ENCODE data around the gene KIAA0753.

The KIAA0753 gene

GRCh38 chr17:6640536-6641246, at the start of gene KIAA0753, which contains the start of gene TXNDC17:
TSS of gene KIAA0753 (minus strand) at chr17:6640711. CDS start at chr17:6635103, 5,608 bp downstream.
TSS of gene TXNDC17 (plus strand) at chr17:6641060. CDS start at chr17:6641083, 23 bp downstream.
- ATAC-seq, result peak; percentile 86
- peak; percentile 93 to 98 for DNase-seq (ENCODE audit: low spot score in 2 of 2)
- Mint-ChIP-seq H3K4me1 (peaks cover 73% of the 10 kb centered on the region), H3K9me3 (no peaks in the 10 kb centered on the region), H3K4me3 (peak within 1 kb of the TSS; percentile 90), H3K27ac (peak within 1 kb of the TSS; percentile 96), H3K36me3 (peaks cover 65% of the 10 kb centered on the region)

GRCh38 chr17:6688944-6689343, 48.4 kb upstream of the KIAA0753 start:
- Mint-ChIP-seq H3K4me1 (no peaks in the 10 kb centered on the region), H3K27ac (no peak overlapping the region), H3K36me3 (no peaks in the 10 kb centered on the region), H3K4me3 (no peak overlapping the region), H3K9me3 (no peaks in the 10 kb centered on the region)
- ATAC-seq, result no peak
- no peak for DNase-seq (ENCODE audit: low spot score in 2 of 2)

GRCh38 chr17:6686026-6686425, 45.5 kb upstream of the KIAA0753 start:
- Mint-ChIP-seq H3K4me1 (no peaks in the 10 kb centered on the region), H3K27ac (no peak overlapping the region), H3K36me3 (no peaks in the 10 kb centered on the region), H3K4me3 (no peak overlapping the region), H3K9me3 (no peaks in the 10 kb centered on the region)
- no peak for ATAC-seq
- DNase-seq (ENCODE audit: low spot score in 2 of 2), result no peak

GRCh38 chr17:6684881-6685767, 44.6 kb upstream of the KIAA0753 start:
- DNase-seq (ENCODE audit: low spot score in 2 of 2) (no peak), ATAC-seq (no peak)
- H3K4me1 Mint-ChIP-seq, result no peaks in the 10 kb centered on the region

DNA sequence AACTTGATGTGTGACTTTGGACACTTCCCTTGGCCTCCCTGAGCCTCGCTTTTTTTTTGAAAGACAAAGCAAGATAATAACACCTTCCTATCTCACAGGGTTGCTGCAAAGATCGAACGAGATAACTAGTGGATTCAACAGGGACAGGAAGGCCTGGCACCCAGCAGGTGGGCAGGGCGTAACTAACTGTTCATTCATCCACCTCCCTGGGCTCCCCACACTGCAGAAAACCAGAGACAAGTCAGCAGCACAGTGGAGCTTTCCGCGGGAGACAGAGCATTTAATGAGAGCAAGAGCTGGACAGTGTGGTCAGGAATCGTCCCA, 43.9 kb upstream of the KIAA0753 start:
- ATAC-seq (no peak), DNase-seq (ENCODE audit: low spot score in 2 of 2) (no peak)
- no peaks in the 10 kb centered on the region for H3K9me3 Mint-ChIP-seq
- H3K36me3 Mint-ChIP-seq, result no peaks in the 10 kb centered on the region
- H3K4me3 Mint-ChIP-seq, result no peak overlapping the region
- no peaks in the 10 kb centered on the region for H3K4me1 Mint-ChIP-seq
- no peak overlapping the region for H3K27ac Mint-ChIP-seq

More at GRCh38 chr17:6684881-6685767, 44.6 kb upstream of the KIAA0753 start:
- Mint-ChIP-seq H3K36me3 (no peaks in the 10 kb centered on the region), H3K27ac (no peak overlapping the region), H3K4me3 (no peak overlapping the region), H3K9me3 (no peaks in the 10 kb centered on the region)

GRCh38 chr17:6683730-6684459, 43.4 kb upstream of the KIAA0753 start:
- no peaks in the 10 kb centered on the region for H3K4me1 Mint-ChIP-seq
- no peak for ATAC-seq
- no peaks in the 10 kb centered on the region for H3K36me3 Mint-ChIP-seq
- no peak overlapping the region for H3K27ac Mint-ChIP-seq
- no peak overlapping the region for H3K4me3 Mint-ChIP-seq
- DNase-seq (ENCODE audit: low spot score in 2 of 2), result no peak
- no peaks in the 10 kb centered on the region for H3K9me3 Mint-ChIP-seq

GRCh38 chr17:6683081-6683684, 42.7 kb upstream of the KIAA0753 start:
- H3K9me3 Mint-ChIP-seq, result no peaks in the 10 kb centered on the region
- DNase-seq (ENCODE audit: low spot score in 2 of 2) (no peak), ATAC-seq (no peak)
- H3K4me3 Mint-ChIP-seq, result no peak overlapping the region
- no peak overlapping the region for H3K27ac Mint-ChIP-seq
- H3K4me1 Mint-ChIP-seq, result peaks cover 7% of the 10 kb centered on the region
- no peaks in the 10 kb centered on the region for H3K36me3 Mint-ChIP-seq

DNA sequence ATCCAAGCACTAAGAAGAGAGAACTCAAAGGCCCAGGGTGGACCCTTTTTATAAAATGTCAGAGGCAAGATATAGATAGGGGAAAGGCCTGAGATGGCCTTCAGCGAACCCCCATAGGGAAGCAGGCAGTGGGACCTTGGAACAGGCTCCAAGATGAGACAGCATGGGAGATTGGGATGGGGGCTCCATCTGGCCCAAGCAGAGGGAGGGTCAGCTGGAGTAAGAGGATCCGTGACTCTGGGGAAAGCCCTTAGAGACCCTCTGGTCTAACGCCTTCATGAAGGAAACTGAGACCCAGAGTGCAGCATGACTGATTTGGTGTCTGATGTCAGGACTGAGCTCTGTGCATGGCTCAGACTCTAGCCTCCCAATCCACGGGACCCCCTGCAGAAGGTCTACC, 41.8 kb upstream of the KIAA0753 start:
- no peak overlapping the region for H3K27ac Mint-ChIP-seq
- no peaks in the 10 kb centered on the region for H3K36me3 Mint-ChIP-seq
- H3K4me3 Mint-ChIP-seq, result no peak overlapping the region
- ATAC-seq, result no peak
- no peak for DNase-seq (ENCODE audit: low spot score in 2 of 2)
- no peaks in the 10 kb centered on the region for H3K9me3 Mint-ChIP-seq
- H3K4me1 Mint-ChIP-seq, result peaks cover 15% of the 10 kb centered on the region

DNA sequence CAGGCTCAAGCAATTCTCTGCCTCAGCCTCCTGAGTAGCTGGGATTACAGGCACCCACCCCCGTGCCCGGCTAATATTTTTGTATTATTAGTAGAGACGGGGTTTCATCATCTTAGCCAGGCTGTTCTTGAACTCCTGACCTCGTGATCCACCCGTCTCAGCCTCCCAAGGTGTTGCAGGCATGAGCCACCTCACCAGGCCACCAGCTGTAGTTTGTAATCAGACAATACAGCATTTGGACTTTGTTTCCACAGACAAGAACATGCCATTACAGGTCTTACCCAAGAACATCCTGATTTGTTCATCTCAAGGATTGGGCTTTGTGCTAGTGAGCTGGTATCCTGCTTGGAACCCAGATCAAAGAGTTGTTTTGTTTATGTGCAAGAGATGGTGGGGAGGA, 41.2 kb upstream of the KIAA0753 start:
- Mint-ChIP-seq H3K27ac (no peak overlapping the region), H3K36me3 (no peaks in the 10 kb centered on the region), H3K4me1 (peaks cover 19% of the 10 kb centered on the region), H3K4me3 (no peak overlapping the region), H3K9me3 (no peaks in the 10 kb centered on the region)
- ATAC-seq, result no peak
- DNase-seq (ENCODE audit: low spot score in 2 of 2), result no peak

DNA sequence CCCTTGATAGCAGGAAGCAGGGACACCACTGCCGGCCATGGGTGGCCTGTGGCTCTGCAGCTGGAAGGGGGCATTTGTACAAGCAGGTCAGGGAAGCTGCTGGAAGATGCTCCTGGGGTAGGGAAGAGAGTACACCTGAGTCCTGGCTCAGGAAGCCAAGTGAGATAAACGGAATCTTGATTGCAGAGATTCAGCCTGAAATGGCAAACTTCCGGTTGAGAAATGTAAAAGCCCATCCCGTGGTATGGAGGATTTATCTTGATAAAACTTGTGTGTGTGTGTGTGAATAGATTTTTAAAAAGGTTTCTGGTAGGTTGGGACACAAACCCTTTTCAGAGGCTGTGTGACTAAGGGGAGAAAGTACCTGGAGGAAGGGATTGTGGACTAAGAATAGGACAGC, 40.7 kb upstream of the KIAA0753 start:
- Mint-ChIP-seq H3K4me1 (peaks cover 19% of the 10 kb centered on the region), H3K27ac (no peak overlapping the region), H3K36me3 (no peaks in the 10 kb centered on the region), H3K9me3 (no peaks in the 10 kb centered on the region), H3K4me3 (no peak overlapping the region)
- DNase-seq (ENCODE audit: low spot score in 2 of 2) (no peak), ATAC-seq (no peak)

GRCh38 chr17:6679241-6679640, 38.7 kb upstream of the KIAA0753 start:
- DNase-seq (ENCODE audit: low spot score in 2 of 2) (no peak), ATAC-seq (no peak)
- Mint-ChIP-seq H3K4me3 (no peak overlapping the region), H3K4me1 (peaks cover 19% of the 10 kb centered on the region), H3K36me3 (no peaks in the 10 kb centered on the region), H3K27ac (no peak overlapping the region), H3K9me3 (no peaks in the 10 kb centered on the region)

DNA sequence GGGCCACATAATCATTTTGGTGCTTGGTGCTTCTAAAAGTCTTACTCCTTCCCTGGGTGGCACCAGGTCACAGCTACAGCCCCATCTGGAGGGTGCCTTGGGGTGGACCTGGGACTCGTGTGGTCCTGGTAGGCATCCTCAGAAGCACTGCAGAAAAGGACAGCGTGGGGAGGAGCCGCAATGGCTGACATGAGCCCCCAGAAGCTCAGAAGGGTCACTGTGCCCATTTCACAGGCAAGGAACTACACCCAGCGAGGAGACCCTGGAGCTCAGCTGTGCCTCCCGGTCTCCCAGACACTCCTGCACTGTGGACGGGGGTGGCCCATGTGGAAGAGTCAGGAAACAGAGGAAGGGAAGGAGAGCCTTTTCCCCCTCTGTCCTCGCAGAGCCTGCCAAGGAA, 37.4 kb upstream of the KIAA0753 start:
- Mint-ChIP-seq H3K27ac (peak overlapping the region; percentile 0), H3K4me1 (peaks cover 19% of the 10 kb centered on the region), H3K4me3 (no peak overlapping the region), H3K36me3 (no peaks in the 10 kb centered on the region), H3K9me3 (no peaks in the 10 kb centered on the region)
- ATAC-seq (no peak), DNase-seq (ENCODE audit: low spot score in 2 of 2) (no peak)

GRCh38 chr17:6677158-6677831, 36.8 kb upstream of the KIAA0753 start:
- DNase-seq (ENCODE audit: low spot score in 2 of 2), result no peak
- H3K9me3 Mint-ChIP-seq, result no peaks in the 10 kb centered on the region
- H3K36me3 Mint-ChIP-seq, result no peaks in the 10 kb centered on the region
- H3K4me1 Mint-ChIP-seq, result peaks cover 19% of the 10 kb centered on the region
- H3K4me3 Mint-ChIP-seq, result no peak overlapping the region
- ATAC-seq, result peak; percentile 70
- peak overlapping the region; percentile 45 for H3K27ac Mint-ChIP-seq

DNA sequence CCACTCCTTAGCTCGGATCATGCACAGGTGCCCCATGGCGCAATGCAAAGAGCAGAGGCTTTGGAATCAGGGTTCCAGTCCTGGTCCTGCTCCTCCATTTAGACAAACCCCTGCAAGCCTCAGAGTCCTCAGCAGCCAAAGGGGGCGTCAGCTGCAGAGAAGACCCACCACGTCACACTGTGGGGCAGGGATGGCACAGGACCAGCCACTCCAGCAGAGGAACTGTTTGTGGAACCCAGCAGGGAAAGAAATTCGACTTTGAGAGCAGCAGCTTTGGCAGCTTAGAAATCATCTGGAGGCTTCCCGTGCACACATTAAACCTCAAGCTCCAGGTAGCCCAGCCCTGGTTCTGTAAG, 36.3 kb upstream of the KIAA0753 start:
- no peak for ATAC-seq

More for the DNA sequence above, 36.3 kb upstream of the KIAA0753 start:
- H3K27ac Mint-ChIP-seq, result no peak overlapping the region
- H3K4me1 Mint-ChIP-seq, result peaks cover 19% of the 10 kb centered on the region
- H3K36me3 Mint-ChIP-seq, result no peaks in the 10 kb centered on the region
- no peak overlapping the region for H3K4me3 Mint-ChIP-seq
- H3K9me3 Mint-ChIP-seq, result no peaks in the 10 kb centered on the region
- no peak for DNase-seq (ENCODE audit: low spot score in 2 of 2)
